Neuronal stem cell (in vitro differentiated cells): ENCODE results near the gene MRPS34.

ENCODE experiments used
- DNase-seq: peaks from one replicate; pipeline ENCODE4 v3.0.0-alpha.2; 2013; ENCODE audit warnings: low spot score
- H2AFZ ChIP-seq: one replicate; pipeline ENCODE4 v1.6.1; 2013; ENCODE audit warnings: mild to moderate bottlenecking, low read length, inconsistent platforms
- H2AK5ac ChIP-seq: 2 replicates; pipeline ENCODE4 v1.6.1; 2013; ENCODE audit warnings: low read depth, mild to moderate bottlenecking, inconsistent platforms, low read length, moderate library complexity, mixed read lengths
- H2BK120ac ChIP-seq: 2 replicates; pipeline ENCODE4 v1.6.1; 2013; ENCODE audit warnings: low read depth, mild to moderate bottlenecking, inconsistent platforms, low read length, moderate library complexity, mixed read lengths
- H2BK12ac ChIP-seq: one replicate; pipeline ENCODE4 v1.6.1; 2013; ENCODE audit warnings: low read length, inconsistent platforms
- H2BK15ac ChIP-seq: 2 replicates; pipeline ENCODE4 v1.6.1; 2013; ENCODE audit warnings: mild to moderate bottlenecking, low read length, inconsistent platforms, mixed read lengths
- H2BK5ac ChIP-seq: one replicate; pipeline ENCODE4 v1.6.1; 2013; ENCODE audit warnings: inconsistent platforms, mild to moderate bottlenecking, low read length, moderate library complexity
- H3K14ac ChIP-seq: one replicate; pipeline ENCODE4 v1.6.1; 2013; ENCODE audit warnings: low read length, inconsistent platforms
- H3K18ac ChIP-seq: 2 replicates; pipeline ENCODE4 v1.6.1; 2013; ENCODE audit warnings: low read length, inconsistent platforms
- H3K23ac ChIP-seq: 2 replicates; pipeline ENCODE4 v1.6.1; 2013; ENCODE audit warnings: low read depth, mild to moderate bottlenecking, mixed read lengths, low read length, inconsistent platforms; ENCODE audit not compliant: poor library complexity
- H3K27ac ChIP-seq: replicated peaks from 3 replicates; pipeline ENCODE4 v1.5.1; 2013; ENCODE audit warnings: low read length, inconsistent platforms
- H3K27me3 ChIP-seq, 3 experiments: 2 replicates each; pipeline ENCODE4 v1.6.1; 2013; ENCODE audit warnings: low read length in 3 of 3, mild to moderate bottlenecking in 2 of 3, inconsistent platforms in 1 of 3, low read depth in 1 of 3, mixed read lengths in 1 of 3, moderate library complexity in 1 of 3; ENCODE audit not compliant: control insufficient read depth in 3 of 3, insufficient read depth in 3 of 3
- H3K36me3 ChIP-seq, 2 donors: replicated peaks in 1 of 2; 2 replicates each; pipeline ENCODE4 v1.6.1; 2013; ENCODE audit warnings: low read length in 2 of 2; ENCODE audit not compliant: control insufficient read depth in 2 of 2, insufficient read depth in 2 of 2
- H3K4ac ChIP-seq: 2 replicates; pipeline ENCODE4 v1.6.1; 2013; ENCODE audit warnings: inconsistent platforms, mild to moderate bottlenecking, low read length, moderate library complexity
- H3K4me1 ChIP-seq, 2 donors: 1 replicate in 1 of 2; 2 replicates in 1 of 2; pipeline ENCODE4 v1.6.1; 2013; ENCODE audit warnings: low read length in 2 of 2, low read depth in 1 of 2; ENCODE audit not compliant: control insufficient read depth in 2 of 2, insufficient read depth in 1 of 2
- H3K4me2 ChIP-seq: one replicate; pipeline ENCODE4 v1.6.1; 2013; ENCODE audit warnings: mild to moderate bottlenecking, low read length, inconsistent platforms; ENCODE audit not compliant: insufficient read depth, poor library complexity, severe bottlenecking
- H3K4me3 ChIP-seq, 2 donors: 2 replicates each; pipeline ENCODE4 v1.5.1; 2013; ENCODE audit warnings: low read length in 2 of 2, mild to moderate bottlenecking in 2 of 2, inconsistent platforms in 1 of 2, moderate library complexity in 1 of 2
- H3K79me1 ChIP-seq: one replicate; pipeline ENCODE4 v1.6.1; 2013; ENCODE audit warnings: low read depth, mild to moderate bottlenecking, inconsistent platforms, low read length, moderate library complexity
- H3K9ac ChIP-seq: one replicate; pipeline ENCODE4 v1.6.1; 2013; ENCODE audit warnings: mild to moderate bottlenecking, low read depth, low read length, inconsistent platforms; ENCODE audit not compliant: poor library complexity
- H3K9me3 ChIP-seq, 2 donors: replicated peaks in 1 of 2; 2 replicates each; pipeline versions ENCODE3 to v1.6.1; 2013; ENCODE audit warnings: low read length in 2 of 2, mild to moderate bottlenecking in 2 of 2, inconsistent platforms in 1 of 2, low read depth in 1 of 2, mixed read lengths in 1 of 2, moderate library complexity in 1 of 2; ENCODE audit not compliant: control insufficient read depth in 2 of 2, insufficient read depth in 1 of 2
- H4K8ac ChIP-seq: one replicate; pipeline ENCODE4 v1.6.1; 2013; ENCODE audit warnings: low read depth, mild to moderate bottlenecking, inconsistent platforms, low read length, moderate library complexity
- H4K91ac ChIP-seq: one replicate; pipeline ENCODE4 v1.6.1; 2013; ENCODE audit warnings: low read length, low read depth, mild to moderate bottlenecking, inconsistent platforms; ENCODE audit not compliant: poor library complexity
- WGBS, 2 donors: extraction: QIAGEN DNeasy Blood & Tissue Kit; methylation state at CpG; one replicate each; pipeline ENCODE4 v1.1.7; 2013; ENCODE audit warnings: missing lambda C conversion rate in 2 of 2, mixed read lengths in 1 of 2; ENCODE audit not compliant: insufficient read length in 2 of 2, insufficient replicate concordance in 1 of 2; ENCODE audit errors: extremely low coverage in 2 of 2; 5-methylcytosine and 5-hydroxymethylcytosine counted together

The MRPS34 gene

DNA sequence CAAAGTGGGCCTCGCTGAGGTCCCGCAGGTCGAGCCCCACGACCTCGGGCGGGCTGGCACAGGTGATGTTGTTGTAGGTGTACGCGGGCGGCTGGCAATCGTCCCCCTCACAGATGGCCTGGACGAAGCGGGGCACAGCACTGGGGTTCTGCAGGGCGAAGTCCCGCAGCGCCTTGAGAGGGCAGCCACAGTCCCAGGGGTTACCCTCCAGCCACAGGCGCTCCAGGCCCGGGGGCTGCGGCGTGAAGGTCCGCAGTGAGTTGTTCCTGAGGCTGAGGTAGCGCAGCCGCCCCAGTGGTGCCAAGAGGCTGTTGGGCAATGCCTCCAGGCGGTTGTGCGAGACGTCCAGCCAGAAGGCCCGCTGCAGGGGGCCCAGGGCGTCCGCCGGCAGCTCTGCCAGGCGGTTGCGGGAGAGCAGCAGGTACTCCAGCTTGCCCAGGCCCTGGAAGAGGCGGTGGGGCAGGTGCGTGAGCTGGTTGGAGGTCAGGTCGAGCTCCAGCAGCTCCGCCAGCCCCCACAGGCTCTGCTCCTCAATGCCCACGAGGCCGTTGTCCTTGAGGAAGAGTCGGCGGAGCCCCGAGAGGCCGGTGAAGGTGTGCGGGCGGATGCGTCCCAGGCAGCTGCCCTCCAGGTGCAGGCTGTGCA lies 17.8 kb upstream of the MRPS34 start:
- Histone ChIP-seq H2BK15ac (no peak overlapping the region), H3K14ac (no peak overlapping the region), H3K18ac (no peak overlapping the region), H3K79me1 (peaks cover 30% of the 10 kb centered on the region), H2BK5ac (no peak overlapping the region), H3K23ac (peak overlapping the region; percentile 31), H3K4me1 (no peaks in the 10 kb centered on the region), H3K36me3 (peaks cover 25 to 54% of the 10 kb centered on the region in 2 donors), H2BK12ac (no peak overlapping the region), H4K8ac (peak overlapping the region; percentile 65), H4K91ac (no peak overlapping the region), H3K27ac (no peak overlapping the region), H2BK120ac (no peak overlapping the region), H3K9me3 (no peaks in the 10 kb centered on the region), H3K4me3 (no peak overlapping the region), H2AK5ac (no peak overlapping the region), H3K27me3 (no peaks in the 10 kb centered on the region), H2AFZ (no peak overlapping the region), H3K4me2 (no peak overlapping the region), H3K9ac (no peak overlapping the region), H3K4ac (no peak overlapping the region)
- no peak for DNase-seq
- no CpG with 5 or more reads among the region's 44 CpGs for WGBS, 2 donors

DNA sequence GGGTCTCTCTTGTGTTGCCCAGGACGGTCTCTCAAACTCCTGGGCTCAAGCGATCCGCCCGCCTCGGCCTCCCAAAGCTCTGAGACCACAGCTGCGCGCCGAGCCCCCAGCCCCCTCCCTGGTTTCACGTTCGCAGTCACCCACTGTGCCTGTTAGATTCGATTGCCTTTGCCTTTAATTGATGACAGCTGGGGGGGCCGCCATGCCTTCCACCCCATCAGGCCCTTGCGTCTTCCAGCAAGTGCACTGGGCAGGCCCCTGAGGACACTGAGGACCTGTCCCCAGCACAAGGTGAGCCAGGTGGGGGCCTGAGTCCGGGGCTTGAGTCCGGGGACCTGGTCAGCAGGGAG lies 17.3 kb upstream of the MRPS34 start:
- no peak overlapping the region for H3K18ac ChIP-seq
- H3K79me1 ChIP-seq = peaks cover 32% of the 10 kb centered on the region
- H2AFZ ChIP-seq = no peak overlapping the region
- DNase-seq = no peak
- no peak overlapping the region for H3K9ac ChIP-seq
- H3K4me2 ChIP-seq = no peak overlapping the region
- no peak overlapping the region for H2BK120ac ChIP-seq
- H3K27ac ChIP-seq = no peak overlapping the region
- no peaks in the 10 kb centered on the region for H3K9me3 ChIP-seq
- no CpG with 5 or more reads among the region's 15 CpGs for WGBS, 2 donors
- H3K4me3 ChIP-seq = no peak overlapping the region
- no peak overlapping the region for H2BK12ac ChIP-seq
- no peak overlapping the region for H4K8ac ChIP-seq
- no peaks in the 10 kb centered on the region for H3K4me1 ChIP-seq
- H2BK15ac ChIP-seq = no peak overlapping the region
- H3K27me3 ChIP-seq = no peaks in the 10 kb centered on the region
- H2AK5ac ChIP-seq = no peak overlapping the region
- no peak overlapping the region for H3K4ac ChIP-seq
- peak overlapping the region; percentile 31 for H3K23ac ChIP-seq
- no peak overlapping the region for H3K14ac ChIP-seq
- H2BK5ac ChIP-seq = no peak overlapping the region
- H3K36me3 ChIP-seq = peaks cover 28 to 59% of the 10 kb centered on the region in 2 donors
- H4K91ac ChIP-seq = no peak overlapping the region

DNA sequence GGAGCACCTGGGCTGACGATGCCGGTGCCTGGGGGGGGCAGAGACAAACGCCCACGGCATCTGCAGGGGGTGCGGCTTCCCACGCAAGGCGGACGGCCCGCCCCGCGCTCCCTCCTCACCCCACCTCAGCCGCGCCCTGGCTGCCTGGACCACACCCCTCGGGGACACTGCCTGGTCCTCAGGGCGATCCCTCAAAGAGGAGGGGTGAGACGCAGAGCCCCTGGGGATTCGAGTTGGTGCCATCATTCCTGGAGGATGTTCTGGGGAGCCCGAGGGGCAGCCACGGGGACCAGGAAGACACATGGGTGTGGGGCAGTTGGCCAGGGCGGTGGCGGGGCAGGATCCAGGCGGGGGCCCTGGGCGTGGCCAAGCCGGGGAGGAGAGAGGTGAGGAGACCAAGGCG lies 16.7 kb upstream of the MRPS34 start:
- no peak overlapping the region for H3K4me2 ChIP-seq
- H2BK15ac ChIP-seq = no peak overlapping the region
- H3K79me1 ChIP-seq = peaks cover 33% of the 10 kb centered on the region
- no peak overlapping the region for H2BK120ac ChIP-seq
- H3K9ac ChIP-seq = no peak overlapping the region
- H2BK5ac ChIP-seq = no peak overlapping the region
- no peak overlapping the region for H2AK5ac ChIP-seq
- no peak overlapping the region for H3K27ac ChIP-seq
- no peak overlapping the region for H3K23ac ChIP-seq
- no CpG with 5 or more reads among the region's 25 CpGs for WGBS, 2 donors
- no peak overlapping the region for H2AFZ ChIP-seq
- H3K4ac ChIP-seq = no peak overlapping the region
- no peak overlapping the region for H3K18ac ChIP-seq
- no peak for DNase-seq
- H3K4me1 ChIP-seq = no peaks in the 10 kb centered on the region
- H4K91ac ChIP-seq = no peak overlapping the region
- no peak overlapping the region for H3K4me3 ChIP-seq
- no peaks in the 10 kb centered on the region for H3K9me3 ChIP-seq
- no peak overlapping the region for H2BK12ac ChIP-seq
- H3K36me3 ChIP-seq = peaks cover 31 to 64% of the 10 kb centered on the region in 2 donors
- H3K27me3 ChIP-seq = no peaks in the 10 kb centered on the region
- no peak overlapping the region for H4K8ac ChIP-seq
- H3K14ac ChIP-seq = no peak overlapping the region

DNA sequence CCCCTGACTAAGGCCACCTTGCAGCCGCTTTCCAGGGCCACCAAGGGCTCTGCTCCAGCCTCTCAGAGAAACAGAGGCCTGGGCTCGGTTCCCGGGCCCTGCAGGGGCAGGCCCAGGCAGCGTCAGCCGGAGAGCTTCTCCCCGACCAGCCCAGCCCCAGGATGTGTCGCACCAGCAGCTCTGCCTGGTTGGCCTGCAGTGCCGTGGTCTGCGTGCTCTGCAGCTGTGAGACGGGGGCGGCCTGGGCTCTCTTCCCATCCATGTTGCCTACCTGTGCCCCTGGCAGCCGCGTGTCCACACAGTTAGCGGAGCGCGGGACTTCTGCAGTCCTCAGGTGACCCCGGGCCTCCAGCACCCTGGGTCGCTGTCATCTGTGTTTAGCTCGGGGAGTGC lies 15.8 kb upstream of the MRPS34 start:
- H3K4me2 ChIP-seq = no peak overlapping the region
- WGBS, 2 donors = no CpG with 5 or more reads among the region's 19 CpGs
- DNase-seq = no peak

More for the DNA sequence above, 15.8 kb upstream of the MRPS34 start:
- no peak overlapping the region for H2AFZ ChIP-seq
- peaks cover 31 to 69% of the 10 kb centered on the region in 2 donors for H3K36me3 ChIP-seq
- no peak overlapping the region for H2AK5ac ChIP-seq
- no peaks in the 10 kb centered on the region for H3K27me3 ChIP-seq
- no peak overlapping the region for H3K4me3 ChIP-seq
- H4K91ac ChIP-seq = no peak overlapping the region
- H2BK15ac ChIP-seq = no peak overlapping the region
- peaks cover 0 to 3% of the 10 kb centered on the region in 2 donors for H3K4me1 ChIP-seq
- no peak overlapping the region for H4K8ac ChIP-seq
- no peak overlapping the region for H2BK12ac ChIP-seq
- no peak overlapping the region for H3K14ac ChIP-seq
- H3K79me1 ChIP-seq = peaks cover 36% of the 10 kb centered on the region
- H3K9me3 ChIP-seq = no peaks in the 10 kb centered on the region
- H2BK120ac ChIP-seq = no peak overlapping the region
- no peak overlapping the region for H3K18ac ChIP-seq
- H2BK5ac ChIP-seq = no peak overlapping the region
- H3K23ac ChIP-seq = no peak overlapping the region
- H3K4ac ChIP-seq = no peak overlapping the region
- H3K27ac ChIP-seq = no peak overlapping the region
- H3K9ac ChIP-seq = no peak overlapping the region
